Testis (tissue), 3 donors: ENCODE results near the gene TTLL10. TPM values are rescaled to one million over a fixed set of nuclear protein-coding genes. Genes with fewer than 3 reads are reported as not detected.
"Not testable (repeated sequence)": the region's sequence is repeated elsewhere in the genome, so short reads cannot be mapped to it uniquely, and the experiment has no call there.

Experiments used
- DNase-seq: peaks from one replicate; pipeline ENCODE4 v3.0.0-alpha.2; 2019
- H3K27ac ChIP-seq, 2 donors: fragments of 200-600 bp; sonication (generic); one replicate each; pipeline ENCODE4 v1.5.1; 2019
- H3K27me3 ChIP-seq: fragments of 200-600 bp; sonication (generic); one replicate; pipeline ENCODE4 v1.5.1; 2019
- H3K36me3 ChIP-seq: fragments of 200-600 bp; sonication (generic); one replicate; pipeline ENCODE4 v1.5.1; 2017; ENCODE audit warnings: low read depth; ENCODE audit errors: missing control alignments
- H3K4me1 ChIP-seq: fragments of 200-600 bp; sonication (generic); one replicate; pipeline ENCODE4 v1.5.1; 2019
- H3K4me3 ChIP-seq, 2 donors: fragments of 200-600 bp; sonication (generic); one replicate each; pipeline ENCODE4 v1.5.1; 2017 to 2019
- H3K9me3 ChIP-seq: fragments of 200-600 bp; sonication (generic); one replicate; pipeline ENCODE4 v1.5.1; 2017
- CTCF ChIP-seq, 3 experiments: fragments of 450-650 bp in 2 of 3; fragments of 200-600 bp in 1 of 3; sonication (generic) in 1 of 3; IDR thresholded peaks; one replicate each; pipeline ENCODE4 v1.5.1; 2016 to 2019; ENCODE audit warnings: antibody characterized with exemption in 3 of 3, mild to moderate bottlenecking in 2 of 3, moderate library complexity in 1 of 3
- POLR2A ChIP-seq: fragments of 450-650 bp; IDR thresholded peaks from one replicate; pipeline ENCODE4 v1.6.1; 2017; ENCODE audit warnings: antibody characterized with exemption, mild to moderate bottlenecking, moderate library complexity
- WGBS, 2 donors: methylation state at CpG; one replicate each; pipeline ENCODE4 v1.1.5; 2018; 5-methylcytosine and 5-hydroxymethylcytosine counted together
- intact Hi-C: fragments of 100-400 bp; cut with DNase I; formaldehyde crosslinking; loops from one replicate; pipeline ENCODE4 v1.15.1; 2023; ENCODE audit warnings: low total_unique reads
- polyA plus RNA-seq: library from polyadenylated mRNA; stranded (reverse); fragments of 350-450 nt; fragmentation: Illumina TruSeq; extraction: RNeasy Lipid Tissue Mini Kit (QIAGEN cat#74804); gene quantifications from one replicate; pipeline ENCODE4 v1.2.3, GENCODE V29; 2014; ENCODE audit warnings: low read depth, low replicate concordance; ENCODE audit not compliant: insufficient read depth
- total RNA-seq, 2 donors: library from RNA; depleted of rRNA; stranded (reverse); fragments of >200 nt; gene quantifications; one replicate each; pipeline ENCODE4 v1.2.3, GENCODE V29; 2016

TTLL10 gene
- total and polyA plus RNA-seq, 3 donors from 2014 or later = 20.4 to 58.0 (median 44.9) TPM

- Histone ChIP-seq H3K27me3 (no peaks in the 10 kb centered on the region), H3K27ac (no peak overlapping the region), H3K9me3 (no peaks in the 10 kb centered on the region), H3K4me3 (no peak overlapping the region), H3K36me3 (no peaks in the 10 kb centered on the region), H3K4me1 (no peaks in the 10 kb centered on the region)
- no peak for DNase-seq
- 53 to 69% methylated on average over 4 to 12 of the region's 12 CpGs for WGBS, 2 donors
- TF ChIP-seq CTCF (IDR thresholded peaks at IDR 0.05) = no peak
- TF ChIP-seq POLR2A = no peak
- intact Hi-C loops = no loop called here
Measured at GRCh38 chr1:1171161-1171545, 2.5 kb upstream of the TTLL10 start.

GRCh38 chr1:1171546-1172340 lies 1.9 kb upstream of the TTLL10 start:
- TF ChIP-seq POLR2A (no peak), CTCF (IDR thresholded peaks at IDR 0.05) (no peak)
- no peak overlapping the region for H3K27ac ChIP-seq
- whole genome bisulfite sequencing, 2 donors = 79 to 85% methylated on average over 21 to 32 of the region's 33 CpGs
- no peaks in the 10 kb centered on the region for H3K4me1 ChIP-seq
- no peaks in the 10 kb centered on the region for H3K9me3 ChIP-seq
- H3K4me3 ChIP-seq = no peak overlapping the region
- no peaks in the 10 kb centered on the region for H3K36me3 ChIP-seq
- no peak for DNase-seq
- no peaks in the 10 kb centered on the region for H3K27me3 ChIP-seq
- intact Hi-C loops = no loop called here

- no peak for TF ChIP-seq POLR2A
- no peaks in the 10 kb centered on the region for H3K9me3 ChIP-seq
- H3K27ac ChIP-seq = no peak overlapping the region
- intact Hi-C loops = no loop called here
- no peaks in the 10 kb centered on the region for H3K27me3 ChIP-seq
- H3K4me3 ChIP-seq = no peak overlapping the region
- no peaks in the 10 kb centered on the region for H3K4me1 ChIP-seq
- 61 to 64% methylated on average over 11 to 32 of the region's 32 CpGs for WGBS, 2 donors
- H3K36me3 ChIP-seq = no peaks in the 10 kb centered on the region
- no peak for DNase-seq
Measured at GRCh38 chr1:1173061-1173792, 453 bp upstream of the TTLL10 start.

- Histone ChIP-seq H3K36me3 (no peaks in the 10 kb centered on the region), H3K27me3 (no peaks in the 10 kb centered on the region), H3K4me3 (no peak overlapping the region), H3K27ac (no peak overlapping the region), H3K9me3 (no peaks in the 10 kb centered on the region), H3K4me1 (no peaks in the 10 kb centered on the region)
- 85 to 89% methylated on average over 16 to 29 of the region's 29 CpGs for WGBS, 2 donors
- DNase-seq = no peak
- TF ChIP-seq CTCF (IDR thresholded peaks at IDR 0.05) = no peak
- TF ChIP-seq POLR2A = no peak
- intact Hi-C loops = no loop called here
Measured at GRCh38 chr1:1175221-1176062, 1.8 kb downstream of the TTLL10 start.

- H3K36me3 ChIP-seq, DNase-seq, H3K9me3 ChIP-seq, H3K27ac ChIP-seq, H3K4me3 ChIP-seq, H3K4me1 ChIP-seq, intact Hi-C loops, H3K27me3 ChIP-seq: not testable (repeated sequence)
- WGBS, 2 donors = 43 to 49% methylated on average over 19 to 22 of the region's 22 CpGs
Measured at GRCh38 chr1:1176063-1176761, 2.5 kb downstream of the TTLL10 start.
